ENCODE measurements around the gene MSI2.
A peak's percentile ranks its signal among the peaks of the same experiment; 100 is the strongest.

MSI2 gene

GRCh38 chr17:57507828-57508227 is 251.5 kb downstream of the MSI2 start:
- H3K4me2 ChIP-seq (ENCODE audit: low read length) = no peak overlapping the region
- H3K79me1 ChIP-seq (ENCODE audit: low read length) = no peaks in the 10 kb centered on the region
- WGBS (ENCODE audit: extremely low coverage, insufficient coverage, insufficient read length) = no CpG with 5 or more reads among the region's 8 CpGs
- H2AFZ ChIP-seq (ENCODE audit: insufficient read depth, low read length, poor library complexity) = no peak overlapping the region
- no peak for DNase-seq
- no peaks in the 10 kb centered on the region for H3K79me2 ChIP-seq (ENCODE audit: control insufficient read depth, insufficient read depth, low read length, poor library complexity)
- no peak overlapping the region for H2AK5ac ChIP-seq (ENCODE audit: low read length)
- H3K27me3 ChIP-seq (ENCODE audit: insufficient read depth, low read length) = no peaks in the 10 kb centered on the region
- no peak overlapping the region for H3K9ac ChIP-seq (ENCODE audit: low read length)
- peaks cover 13 to 14% of the 10 kb centered on the region in 2 experiments for H3K4me1 ChIP-seq (ENCODE audit: control insufficient read depth in 1 of 2, insufficient read depth in 2 of 2, low read length in 2 of 2)
- H3K4me3 ChIP-seq (ENCODE audit: low read depth, low read length) = no peak overlapping the region
- H3K27ac ChIP-seq (ENCODE audit: low read depth, low read length) = no peak overlapping the region
- H2BK5ac ChIP-seq (ENCODE audit: low read depth, low read length, poor library complexity) = no peak overlapping the region
- H4K12ac ChIP-seq (ENCODE audit: low read depth, low read length) = no peak overlapping the region
- H3K14ac ChIP-seq (ENCODE audit: low read length) = no peak overlapping the region
- peaks cover 0 to 6% of the 10 kb centered on the region in 2 experiments for H3K36me3 ChIP-seq (ENCODE audit: control insufficient read depth in 1 of 2, insufficient read depth in 2 of 2, low read length in 2 of 2)
- H3K9me3 ChIP-seq (ENCODE audit: insufficient read depth, low read depth, low read length) = no peaks in the 10 kb centered on the region
- no peak overlapping the region for H3K4ac ChIP-seq (ENCODE audit: low read depth, low read length)
- H4K8ac ChIP-seq (ENCODE audit: low read depth, low read length) = no peak overlapping the region
- no peak overlapping the region for H2BK12ac ChIP-seq (ENCODE audit: low read length)
- H2BK120ac ChIP-seq (ENCODE audit: insufficient read depth, low read length, poor library complexity) = no peak overlapping the region
- no peak overlapping the region for H3K23ac ChIP-seq (ENCODE audit: low read length)
- no peak overlapping the region for H3K18ac ChIP-seq (ENCODE audit: low read length)
- no peak overlapping the region for H4K91ac ChIP-seq (ENCODE audit: low read depth, low read length)

GRCh38 chr17:57508671-57509070 is 252.3 kb downstream of the MSI2 start:
- H3K4ac ChIP-seq (ENCODE audit: low read depth, low read length) = no peak overlapping the region
- no peak overlapping the region for H2BK12ac ChIP-seq (ENCODE audit: low read length)
- H3K27me3 ChIP-seq (ENCODE audit: insufficient read depth, low read length) = no peaks in the 10 kb centered on the region
- H3K9ac ChIP-seq (ENCODE audit: low read length) = no peak overlapping the region
- no peak overlapping the region for H2AK5ac ChIP-seq (ENCODE audit: low read length)
- no peaks in the 10 kb centered on the region for H3K79me2 ChIP-seq (ENCODE audit: control insufficient read depth, insufficient read depth, low read length, poor library complexity)
- no peak overlapping the region for H4K91ac ChIP-seq (ENCODE audit: low read depth, low read length)
- H3K18ac ChIP-seq (ENCODE audit: low read length) = peak overlapping the region; percentile 46
- H2AFZ ChIP-seq (ENCODE audit: insufficient read depth, low read length, poor library complexity) = no peak overlapping the region
- no peak overlapping the region for H3K23ac ChIP-seq (ENCODE audit: low read length)
- H3K4me2 ChIP-seq (ENCODE audit: low read length) = no peak overlapping the region
- H3K14ac ChIP-seq (ENCODE audit: low read length) = no peak overlapping the region
- no peak overlapping the region for H4K8ac ChIP-seq (ENCODE audit: low read depth, low read length)
- peaks cover 13 to 14% of the 10 kb centered on the region in 2 experiments for H3K4me1 ChIP-seq (ENCODE audit: control insufficient read depth in 1 of 2, insufficient read depth in 2 of 2, low read length in 2 of 2)
- no peak overlapping the region for H4K12ac ChIP-seq (ENCODE audit: low read depth, low read length)
- H3K79me1 ChIP-seq (ENCODE audit: low read length) = no peaks in the 10 kb centered on the region
- no peaks in the 10 kb centered on the region for H3K9me3 ChIP-seq (ENCODE audit: insufficient read depth, low read depth, low read length)
- no peak overlapping the region for H2BK5ac ChIP-seq (ENCODE audit: low read depth, low read length, poor library complexity)
- no peak overlapping the region for H2BK120ac ChIP-seq (ENCODE audit: insufficient read depth, low read length, poor library complexity)
- WGBS (ENCODE audit: extremely low coverage, insufficient coverage, insufficient read length) = no CpG with 5 or more reads among the region's 10 CpGs
- peaks cover 0 to 6% of the 10 kb centered on the region in 2 experiments for H3K36me3 ChIP-seq (ENCODE audit: control insufficient read depth in 1 of 2, insufficient read depth in 2 of 2, low read length in 2 of 2)
- no peak overlapping the region for H3K4me3 ChIP-seq (ENCODE audit: low read depth, low read length)
- no peak for DNase-seq
- H3K27ac ChIP-seq (ENCODE audit: low read depth, low read length) = no peak overlapping the region

GRCh38 chr17:57511475-57512123 is 255.3 kb downstream of the MSI2 start:
- no peak overlapping the region for H4K91ac ChIP-seq (ENCODE audit: low read depth, low read length)
- no peak overlapping the region for H3K23ac ChIP-seq (ENCODE audit: low read length)
- no peak overlapping the region for H2BK12ac ChIP-seq (ENCODE audit: low read length)
- no peak overlapping the region for H3K4me2 ChIP-seq (ENCODE audit: low read length)
- no peak overlapping the region for H3K9ac ChIP-seq (ENCODE audit: low read length)
- H2BK5ac ChIP-seq (ENCODE audit: low read depth, low read length, poor library complexity) = no peak overlapping the region
- no peak overlapping the region for H4K8ac ChIP-seq (ENCODE audit: low read depth, low read length)
- H3K27me3 ChIP-seq (ENCODE audit: insufficient read depth, low read length) = no peaks in the 10 kb centered on the region
- H3K79me1 ChIP-seq (ENCODE audit: low read length) = peaks cover 2% of the 10 kb centered on the region
- peaks cover 0 to 6% of the 10 kb centered on the region in 2 experiments for H3K36me3 ChIP-seq (ENCODE audit: control insufficient read depth in 1 of 2, insufficient read depth in 2 of 2, low read length in 2 of 2)
- H3K4me1 ChIP-seq (ENCODE audit: control insufficient read depth in 1 of 2, insufficient read depth in 2 of 2, low read length in 2 of 2) = peaks cover 13 to 16% of the 10 kb centered on the region in 2 experiments
- DNase-seq = no peak
- no CpG with 5 or more reads among the region's 14 CpGs for WGBS (ENCODE audit: extremely low coverage, insufficient coverage, insufficient read length)
- H2AFZ ChIP-seq (ENCODE audit: insufficient read depth, low read length, poor library complexity) = no peak overlapping the region
- no peak overlapping the region for H2AK5ac ChIP-seq (ENCODE audit: low read length)
- H3K18ac ChIP-seq (ENCODE audit: low read length) = no peak overlapping the region
- H2BK120ac ChIP-seq (ENCODE audit: insufficient read depth, low read length, poor library complexity) = no peak overlapping the region
- no peak overlapping the region for H4K12ac ChIP-seq (ENCODE audit: low read depth, low read length)
- H3K79me2 ChIP-seq (ENCODE audit: control insufficient read depth, insufficient read depth, low read length, poor library complexity) = no peaks in the 10 kb centered on the region
- H3K4ac ChIP-seq (ENCODE audit: low read depth, low read length) = no peak overlapping the region
- no peak overlapping the region for H3K14ac ChIP-seq (ENCODE audit: low read length)
- no peaks in the 10 kb centered on the region for H3K9me3 ChIP-seq (ENCODE audit: insufficient read depth, low read depth, low read length)
- no peak overlapping the region for H3K27ac ChIP-seq (ENCODE audit: low read depth, low read length)
- no peak overlapping the region for H3K4me3 ChIP-seq (ENCODE audit: low read depth, low read length)

- peaks cover 3% of the 10 kb centered on the region for H3K79me1 ChIP-seq (ENCODE audit: low read length)
- no peak overlapping the region for H4K12ac ChIP-seq (ENCODE audit: low read depth, low read length)
- H4K91ac ChIP-seq (ENCODE audit: low read depth, low read length) = no peak overlapping the region
- no CpG with 5 or more reads among the region's 3 CpGs for WGBS (ENCODE audit: extremely low coverage, insufficient coverage, insufficient read length)
- no peak overlapping the region for H4K8ac ChIP-seq (ENCODE audit: low read depth, low read length)
- H2BK5ac ChIP-seq (ENCODE audit: low read depth, low read length, poor library complexity) = no peak overlapping the region
- no peak overlapping the region for H2AFZ ChIP-seq (ENCODE audit: insufficient read depth, low read length, poor library complexity)
- no peaks in the 10 kb centered on the region for H3K9me3 ChIP-seq (ENCODE audit: insufficient read depth, low read depth, low read length)
- H3K18ac ChIP-seq (ENCODE audit: low read length) = no peak overlapping the region
- H3K4me1 ChIP-seq (ENCODE audit: control insufficient read depth in 1 of 2, insufficient read depth in 2 of 2, low read length in 2 of 2) = peaks cover 16 to 21% of the 10 kb centered on the region in 2 experiments
- peaks cover 0 to 6% of the 10 kb centered on the region in 2 experiments for H3K36me3 ChIP-seq (ENCODE audit: control insufficient read depth in 1 of 2, insufficient read depth in 2 of 2, low read length in 2 of 2)
- H3K4me2 ChIP-seq (ENCODE audit: low read length) = no peak overlapping the region
- H3K14ac ChIP-seq (ENCODE audit: low read length) = no peak overlapping the region
- no peak overlapping the region for H2BK120ac ChIP-seq (ENCODE audit: insufficient read depth, low read length, poor library complexity)
- no peak overlapping the region for H3K27ac ChIP-seq (ENCODE audit: low read depth, low read length)
- H3K4ac ChIP-seq (ENCODE audit: low read depth, low read length) = no peak overlapping the region
- H3K23ac ChIP-seq (ENCODE audit: low read length) = peak overlapping the region; percentile 5
- H2BK12ac ChIP-seq (ENCODE audit: low read length) = no peak overlapping the region
- no peaks in the 10 kb centered on the region for H3K27me3 ChIP-seq (ENCODE audit: insufficient read depth, low read length)
- H3K4me3 ChIP-seq (ENCODE audit: low read depth, low read length) = no peak overlapping the region
- H3K9ac ChIP-seq (ENCODE audit: low read length) = no peak overlapping the region
- H2AK5ac ChIP-seq (ENCODE audit: low read length) = no peak overlapping the region
- DNase-seq = no peak
- H3K79me2 ChIP-seq (ENCODE audit: control insufficient read depth, insufficient read depth, low read length, poor library complexity) = no peaks in the 10 kb centered on the region
Measured at GRCh38 chr17:57512258-57512657, 255.9 kb downstream of the MSI2 start.
